ENCODE data around the gene GALNT1.

DNA sequence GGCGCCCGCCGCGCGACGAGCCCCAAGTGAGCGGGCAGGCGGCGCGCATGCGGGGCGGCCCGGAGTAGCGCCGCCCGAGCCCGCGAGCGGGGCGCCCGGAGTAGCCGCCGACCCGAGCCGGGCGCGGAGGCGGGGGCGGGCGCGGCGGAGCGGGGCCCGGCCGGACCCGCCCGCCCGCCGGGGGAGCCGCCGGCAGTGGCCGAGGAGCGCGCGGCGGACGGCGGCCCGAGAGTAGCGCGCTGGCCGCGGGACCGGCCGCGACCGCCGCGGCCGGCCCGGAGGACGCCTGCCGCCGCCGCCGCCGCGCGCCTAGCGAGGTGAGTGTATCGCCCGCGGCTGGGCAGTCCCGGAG lies at the start of gene GALNT1:
- no peak for TF ChIP-seq POLR2A (IDR thresholded peaks at IDR 0.05; ENCODE audit: low read length)
- TF ChIP-seq GATA1 (IDR thresholded peaks at IDR 0.05; ENCODE audit: low read depth, low read length) = no peak

All from erythroblast (primary cell).